Adrenal gland (tissue), 12 donors: Measurements from ENCODE around the gene KIFC3. TPM values are rescaled to one million over a fixed set of nuclear protein-coding genes. Genes with fewer than 3 reads are reported as not detected.

Source experiments
- DNase-seq, 7 donors: peaks; one replicate each; pipeline ENCODE4 v3.0.0-alpha.2; 2019 to 2020
- H3K27ac ChIP-seq, 5 donors: fragments of 200-600 bp; sonication (generic) in 4 of 5; 1 replicate in 3 of 5; 2 replicates in 2 of 5; pipeline versions ENCODE4 v1.5.1 to v1.8.0; 2016 to 2020; ENCODE audit warnings: mild to moderate bottlenecking in 1 of 5
- H3K27me3 ChIP-seq: fragments of 200-600 bp; 2 replicates; pipeline ENCODE4 v1.8.0; 2021
- H3K36me3 ChIP-seq, 2 donors: fragments of 200-600 bp; replicated peaks in 1 of 2; 1 replicate in 1 of 2; 2 replicates in 1 of 2; pipeline versions ENCODE4 v1.5.1 to v1.8.0; 2018 to 2022
- H3K4me1 ChIP-seq, 2 donors: fragments of 200-600 bp; replicated peaks in 1 of 2; 1 replicate in 1 of 2; 2 replicates in 1 of 2; pipeline versions ENCODE4 v1.5.1 to v1.8.0; 2018 to 2021
- H3K4me3 ChIP-seq, 4 donors: fragments of 200-600 bp; sonication (generic) in 3 of 4; one replicate each; pipeline ENCODE4 v1.5.1; 2016 to 2018
- H3K9me3 ChIP-seq, 3 donors: fragments of 200-600 bp; sonication (generic) in 1 of 3; replicated peaks in 1 of 3; 1 replicate in 2 of 3; 2 replicates in 1 of 3; pipeline versions ENCODE4 v1.5.1 to v1.8.0; 2016 to 2021
- CTCF ChIP-seq, 6 experiments: fragments of 450-650 bp in 4 of 6; fragments of 200-600 bp in 2 of 6; sonication (generic) in 1 of 6; IDR thresholded peaks; 1 replicate in 5 of 6; 2 replicates in 1 of 6; pipeline versions ENCODE4 v1.5.1 to v1.8.0; 2016 to 2021; ENCODE audit warnings: antibody characterized with exemption in 6 of 6, mild to moderate bottlenecking in 2 of 6, moderate library complexity in 1 of 6
- POLR2A ChIP-seq, 2 donors: fragments of 450-650 bp; IDR thresholded peaks; one replicate each; pipeline ENCODE4 v1.6.1; 2017; ENCODE audit warnings: antibody characterized with exemption in 2 of 2, mild to moderate bottlenecking in 2 of 2, moderate library complexity in 1 of 2
- WGBS, 4 donors: extraction: QIAGEN DNeasy Blood & Tissue Kit in 2 of 4; methylation state at CpG; one replicate each; pipeline versions ENCODE4 v1.1.5 to v1.1.7; 2013 to 2017; 5-methylcytosine and 5-hydroxymethylcytosine counted together
- intact Hi-C, 2 donors: fragments of 100-400 bp; cut with DNase I; formaldehyde crosslinking; loops; one replicate each; pipeline versions ENCODE4 v1.14.1 to v1.15.0; 2022 to 2023
- polyA plus RNA-seq, 3 donors: library from polyadenylated mRNA; stranded (reverse); fragments of 200-250 nt in 2 of 3; fragments of 350-450 nt in 1 of 3; fragmentation: Illumina TruSeq in 1 of 3; extraction: RNeasy Lipid Tissue Mini Kit (QIAGEN cat#74804) in 1 of 3; gene quantifications; one replicate each; pipeline ENCODE4 v1.2.3, GENCODE V29; 2013 to 2014
- total RNA-seq, 9 donors: library from RNA; depleted of rRNA in 4 of 9; stranded (reverse); fragments of >200 nt in 4 of 9; fragments of 120-200 nt in 1 of 9; fragmentation: NEBNext Ultra II Directional in 1 of 9; extraction: Animal tissue kit (Norgen Biotek cat#: 25700) in 1 of 9; gene quantifications; one replicate each; pipeline versions ENCODE4 v1.1.0 to v1.2.4, GENCODE V29; 2013 to 2023
- donor health status: healthy with polysubstance abuse.
- donor health status: Bipolar disorder and iron deficiency.
- donor health status: DM: yes; HTN: yes; CAD: no.
- donor health status: DM: no; HTN: no; CAD: no.
- donor health status: DM: no; HTN: no; CAD: no.
- donor health status: DM: yes; HTN: yes; CAD: no.

The KIFC3 gene
- total and polyA plus RNA-seq, 12 donors = 15.5 to 130 (median 60.0) TPM

DNA sequence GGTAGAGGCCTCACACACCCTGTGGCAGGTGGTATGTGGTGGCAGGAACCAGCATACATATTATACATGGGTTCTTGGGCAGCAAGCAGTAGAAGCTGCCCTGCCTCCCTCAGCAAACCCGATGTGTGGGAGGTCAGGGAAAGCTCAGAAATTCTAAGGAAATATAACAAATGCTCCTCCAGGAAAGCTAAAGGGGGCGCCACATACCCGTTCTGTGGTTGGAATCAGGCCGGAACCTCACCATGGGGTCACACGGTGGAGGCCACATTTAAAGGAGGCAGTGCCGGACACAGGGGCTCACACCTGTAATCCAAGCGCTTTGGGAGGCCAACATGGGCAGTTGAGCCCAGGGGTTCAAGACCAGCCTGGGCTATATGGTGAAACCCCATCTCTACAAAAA is 79.1 kb downstream of the KIFC3 start:
- Histone ChIP-seq H3K36me3 (no peaks in the 10 kb centered on the region), H3K4me1 (no peaks in the 10 kb centered on the region), H3K27ac (no peak overlapping the region), H3K27me3 (no peaks in the 10 kb centered on the region), H3K4me3 (no peak overlapping the region), H3K9me3 (no peaks in the 10 kb centered on the region)
- intact Hi-C loops = loop anchor here (10.0 kb wide), 1 partner anchor 148 kb away; no protein-coding TSS in a partner anchor
- DNase-seq = peak in 1 of 7 donors; percentile 17
- WGBS, 4 donors = 47 to 83% (median 72%) methylated on average over 6 to 7 of the region's 7 CpGs
- TF ChIP-seq CTCF (IDR thresholded peaks at IDR 0.05) = peak in 2 of 6 experiments; percentile 17 to 32
- no peak for TF ChIP-seq POLR2A (IDR thresholded peaks at IDR 0.05)

GRCh38 chr16:57722651-57723050 is 79.6 kb downstream of the KIFC3 start:
- no peak overlapping the region for H3K27ac ChIP-seq
- no peaks in the 10 kb centered on the region for H3K9me3 ChIP-seq
- TF ChIP-seq POLR2A (IDR thresholded peaks at IDR 0.05) = no peak
- TF ChIP-seq CTCF (IDR thresholded peaks at IDR 0.05) = no peak
- 75 to 88% (median 81%) methylated on average over 11 of the region's 11 CpGs for WGBS, 4 donors
- intact Hi-C loops = loop anchor here (10.0 kb wide), 1 partner anchor 148 kb away; no protein-coding TSS in a partner anchor
- no peaks in the 10 kb centered on the region for H3K36me3 ChIP-seq
- no peaks in the 10 kb centered on the region for H3K4me1 ChIP-seq
- H3K4me3 ChIP-seq = no peak overlapping the region
- no peak for DNase-seq
- H3K27me3 ChIP-seq = no peaks in the 10 kb centered on the region

GRCh38 chr16:57722210-57722499 is 80.1 kb downstream of the KIFC3 start:
- WGBS, 4 donors = 86 to 95% (median 91%) methylated on average over 1 to 2 of the region's 2 CpGs
- Histone ChIP-seq H3K4me3 (no peak overlapping the region), H3K27me3 (no peaks in the 10 kb centered on the region), H3K4me1 (no peaks in the 10 kb centered on the region), H3K36me3 (no peaks in the 10 kb centered on the region), H3K27ac (no peak overlapping the region), H3K9me3 (no peaks in the 10 kb centered on the region)
- TF ChIP-seq POLR2A (IDR thresholded peaks at IDR 0.05) = no peak
- no peak for TF ChIP-seq CTCF (IDR thresholded peaks at IDR 0.05)
- intact Hi-C loops = loop anchor here (10.0 kb wide), 1 partner anchor 147 kb away; no protein-coding TSS in a partner anchor
- DNase-seq = no peak

- Histone ChIP-seq H3K4me1 (no peaks in the 10 kb centered on the region), H3K9me3 (no peaks in the 10 kb centered on the region), H3K4me3 (no peak overlapping the region), H3K27ac (no peak overlapping the region), H3K27me3 (no peaks in the 10 kb centered on the region), H3K36me3 (no peaks in the 10 kb centered on the region)
- TF ChIP-seq CTCF (IDR thresholded peaks at IDR 0.05) (no peak), POLR2A (IDR thresholded peaks at IDR 0.05) (no peak)
- WGBS, 4 donors = 73 to 81% (median 76%) methylated on average over 13 to 17 of the region's 17 CpGs
- intact Hi-C loops = loop anchor here (10.0 kb wide), 1 partner anchor 147 kb away; no protein-coding TSS in a partner anchor
- DNase-seq = no peak
These were observed 80.7 kb downstream of the KIFC3 start for GRCh38 chr16:57721356-57722209.
